Measurements from ENCODE around the gene CYSTM1. TPM values are rescaled to one million over a fixed set of nuclear protein-coding genes. Genes with fewer than 3 reads are reported as not detected.

CYSTM1 gene
- total RNA-seq, 2 experiments from 2014 or later, result 7.2 to 7.4 TPM

GRCh38 chr5:140159014-140159927 lies 15.7 kb upstream of the CYSTM1 start:
- no peaks in the 10 kb centered on the region for H3K9me3 Mint-ChIP-seq
- no peak overlapping the region for H3K4me3 Mint-ChIP-seq
- no peaks in the 10 kb centered on the region for H3K36me3 ChIP-seq (ENCODE audit: insufficient read depth, low read length)
- ATAC-seq (ENCODE audit: poor library complexity) (no peak), DNase-seq (no peak)
- no peak overlapping the region for H3K27ac Mint-ChIP-seq
- peaks cover 15% of the 10 kb centered on the region for H3K4me1 Mint-ChIP-seq (ENCODE audit: low read depth)
- no peaks in the 10 kb centered on the region for H3K36me3 Mint-ChIP-seq (ENCODE audit: low read depth)
- H3K27me3 ChIP-seq (ENCODE audit: control insufficient read depth in 1 of 2, insufficient read depth in 2 of 2, low read length in 2 of 2), result no peaks in the 10 kb centered on the region
- TF ChIP-seq CTCF (IDR thresholded peaks at IDR 0.05), result no peak
- no peaks in the 10 kb centered on the region for H3K9me3 ChIP-seq (ENCODE audit: control insufficient read depth in 1 of 2, insufficient read depth in 1 of 2, low read length in 2 of 2)
- CTCF ChIA-PET, result no interaction called here
- no peak overlapping the region for H3K27ac ChIP-seq (ENCODE audit: low read depth in 1 of 2, low read length in 2 of 2)
- POLR2A ChIA-PET, result interaction anchor here (1.3 kb wide), 1 partner anchor 52 kb away, joined by 3 read pairs; no protein-coding TSS in a partner anchor
- H3K4me1 ChIP-seq (ENCODE audit: insufficient read depth, low read length), result peaks cover 10% of the 10 kb centered on the region
- intact Hi-C loops (cut with DNase I, micrococcal nuclease), result loop anchor here in 1 of 2 experiments (2.0 to 5.0 kb wide), 3 partner anchors 47 to 372 kb away; partner anchors contain the start of gene PURA
- H3K27me3 Mint-ChIP-seq, result no peaks in the 10 kb centered on the region
- no peak overlapping the region for H3K4me3 ChIP-seq (ENCODE audit: low read length)

- no peak overlapping the region for H3K27ac ChIP-seq (ENCODE audit: low read depth in 1 of 2, low read length in 2 of 2)
- Mint-ChIP-seq H3K27ac (no peak overlapping the region), H3K36me3 (ENCODE audit: low read depth) (no peaks in the 10 kb centered on the region), H3K4me1 (ENCODE audit: low read depth) (peaks cover 2% of the 10 kb centered on the region), H3K4me3 (no peak overlapping the region), H3K9me3 (no peaks in the 10 kb centered on the region), H3K27me3 (no peaks in the 10 kb centered on the region)
- ATAC-seq (ENCODE audit: poor library complexity) (no peak), DNase-seq (no peak)
- no peak overlapping the region for H3K4me3 ChIP-seq (ENCODE audit: low read length)
- H3K4me1 ChIP-seq (ENCODE audit: insufficient read depth, low read length), result peaks cover 4% of the 10 kb centered on the region
- ChIA-PET CTCF (interaction anchor here (1.1 kb wide), 1 partner anchor 90 kb away, joined by 4 read pairs; no protein-coding TSS in a partner anchor), POLR2A (no interaction called here)
- H3K36me3 ChIP-seq (ENCODE audit: insufficient read depth, low read length), result no peaks in the 10 kb centered on the region
- intact Hi-C loops (cut with DNase I, micrococcal nuclease), result no loop called here
- H3K9me3 ChIP-seq (ENCODE audit: control insufficient read depth in 1 of 2, insufficient read depth in 1 of 2, low read length in 2 of 2), result no peaks in the 10 kb centered on the region
- TF ChIP-seq CTCF (IDR thresholded peaks at IDR 0.05), result no peak
- no peaks in the 10 kb centered on the region for H3K27me3 ChIP-seq (ENCODE audit: control insufficient read depth in 1 of 2, insufficient read depth in 2 of 2, low read length in 2 of 2)
Measured at GRCh38 chr5:140162275-140162674, 12.7 kb upstream of the CYSTM1 start.

- DNase-seq, result no peak
- Histone ChIP-seq H3K36me3 (ENCODE audit: insufficient read depth, low read length) (no peaks in the 10 kb centered on the region), H3K9me3 (ENCODE audit: control insufficient read depth in 1 of 2, insufficient read depth in 1 of 2, low read length in 2 of 2) (no peaks in the 10 kb centered on the region), H3K4me3 (ENCODE audit: low read length) (no peak overlapping the region), H3K4me1 (ENCODE audit: insufficient read depth, low read length) (no peaks in the 10 kb centered on the region), H3K27ac (ENCODE audit: low read depth in 1 of 2, low read length in 2 of 2) (no peak overlapping the region), H3K27me3 (ENCODE audit: control insufficient read depth in 1 of 2, insufficient read depth in 2 of 2, low read length in 2 of 2) (no peaks in the 10 kb centered on the region)
- Mint-ChIP-seq H3K27me3 (no peaks in the 10 kb centered on the region), H3K36me3 (ENCODE audit: low read depth) (no peaks in the 10 kb centered on the region), H3K27ac (no peak overlapping the region), H3K9me3 (no peaks in the 10 kb centered on the region), H3K4me3 (no peak overlapping the region), H3K4me1 (ENCODE audit: low read depth) (no peaks in the 10 kb centered on the region)
- intact Hi-C loops (cut with DNase I, micrococcal nuclease), result no loop called here
- ATAC-seq (ENCODE audit: poor library complexity), result no peak
- TF ChIP-seq CTCF (IDR thresholded peaks at IDR 0.05), result no peak
- ChIA-PET CTCF (no interaction called here), POLR2A (no interaction called here)
Measured at GRCh38 chr5:140162781-140163180, 12.2 kb upstream of the CYSTM1 start.
